NB4 (cell line): ENCODE measurements around the gene SDK2.

Experiments
- CTCF ChIP-seq: IDR thresholded peaks from one replicate; pipeline ENCODE4 v1.5.1; 2012; ENCODE audit warnings: low read depth, low read length
- MYC ChIP-seq: IDR thresholded peaks from 2 replicates; pipeline ENCODE4 v1.6.1; 2011; ENCODE audit warnings: low read depth, low read length
- POLR2A ChIP-seq: IDR thresholded peaks from 2 replicates; pipeline ENCODE4 v1.6.1; 2011; ENCODE audit warnings: mild to moderate bottlenecking; ENCODE audit not compliant: insufficient read length; ENCODE audit errors: extremely low read depth

- TF ChIP-seq POLR2A (no peak), CTCF (no peak), MYC (no peak)
These were observed 280.1 kb downstream of the SDK2 start for GRCh38 chr17:73364155-73364522.
